ENCODE results near the gene BORCS6. TPM values are rescaled to one million over a fixed set of nuclear protein-coding genes. Genes with fewer than 3 reads are reported as not detected.

Gene BORCS6
- total and polyA plus RNA-seq, 2 donors (not counting 1 experiment from before 2014, with no cell fraction given): 9.7 to 20.2 TPM

DNA sequence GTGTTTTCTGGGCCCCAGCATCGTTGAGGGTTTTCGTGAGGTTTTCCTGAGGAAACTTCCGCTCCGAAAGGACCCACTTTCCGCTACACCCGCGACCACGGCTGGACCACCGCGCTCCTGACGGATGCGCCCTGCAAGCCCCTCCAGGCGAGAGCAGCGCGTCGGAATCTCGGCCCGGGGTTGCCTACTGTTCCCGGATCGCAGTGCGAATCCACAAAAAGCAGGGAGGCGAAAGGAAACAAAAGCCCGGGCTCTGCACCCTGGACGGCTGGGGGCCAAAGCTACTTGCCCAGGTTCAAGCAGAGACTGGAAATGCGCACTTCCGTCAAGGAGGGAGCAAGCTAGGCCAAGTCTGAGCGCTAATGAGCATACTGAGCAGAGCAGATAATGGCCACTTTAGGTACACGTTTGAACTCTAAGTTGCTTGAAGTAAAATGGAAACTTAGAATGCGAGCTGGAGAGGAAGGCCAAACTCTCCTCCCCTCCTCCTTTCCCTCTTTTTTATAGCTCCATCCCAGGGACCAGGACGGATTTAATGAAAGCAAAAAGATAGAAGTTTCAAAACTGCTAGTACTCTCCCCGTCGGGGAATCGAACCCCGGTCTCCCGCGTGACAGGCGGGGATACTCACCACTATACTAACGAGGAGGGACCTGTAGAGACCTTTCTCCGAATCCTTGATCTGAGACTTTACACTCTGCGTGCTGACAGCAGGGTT, 31.8 kb upstream of the BORCS6 start:
- WGBS (ENCODE audit: insufficient coverage): under 1% methylated on average over 33 of the region's 40 CpGs
- no peaks in the 10 kb centered on the region for H3K27me3 Mint-ChIP-seq
- no peaks in the 10 kb centered on the region for H3K9me3 Mint-ChIP-seq (ENCODE audit: insufficient read depth)
- ATAC-seq (ENCODE audit: low read depth) (peak; percentile 58), DNase-seq (no peak)
- peak overlapping the region; percentile 89 for H3K4me3 Mint-ChIP-seq
- Histone ChIP-seq H3K27ac (ENCODE audit: low read length in 2 of 2) (peak overlapping the region; percentile 90 to 93), H4K20me1 (ENCODE audit: control insufficient read depth, insufficient read depth, low read length, poor library complexity, severe bottlenecking) (peaks cover 1% of the 10 kb centered on the region), H3K4me3 (ENCODE audit: control extremely low read depth in 1 of 5, extremely low read depth in 1 of 5, insufficient read depth in 1 of 5, low read depth in 2 of 5, low read length in 4 of 5) (peak overlapping the region; percentile 75 to 100 (median 78)), H3K4me1 (ENCODE audit: control insufficient read depth in 2 of 2, insufficient read depth in 2 of 2, low read length in 2 of 2) (peaks cover 25 to 46% of the 10 kb centered on the region in 2 donors), H3K36me3 (replicated peaks in 1 of 2; ENCODE audit: control extremely low read depth in 1 of 2, control insufficient read depth in 1 of 2, extremely low read depth in 1 of 2, insufficient read depth in 2 of 2, low read length in 1 of 2) (peaks cover 0 to 6% of the 10 kb centered on the region in 2 experiments), H3K79me2 (ENCODE audit: control insufficient read depth, insufficient read depth, low read length) (peaks cover 6% of the 10 kb centered on the region), H3K9me3 (ENCODE audit: control extremely low read depth in 1 of 3, control insufficient read depth in 2 of 3, insufficient read depth in 1 of 3, low read length in 2 of 3) (no peaks in the 10 kb centered on the region), H3K4me2 (replicated peaks; ENCODE audit: low read depth, low read length, poor library complexity, severe bottlenecking) (peak overlapping the region; percentile 82), H3K27me3 (replicated peaks in 1 of 4; ENCODE audit: control extremely low read depth in 1 of 4, control insufficient read depth in 3 of 4, insufficient read depth in 4 of 4, low read length in 3 of 4) (no peaks in the 10 kb centered on the region), H2AFZ (ENCODE audit: insufficient read depth, low read depth, low read length, poor library complexity, severe bottlenecking) (peak overlapping the region; percentile 82), H3K9ac (ENCODE audit: low read length) (peak overlapping the region; percentile 75)
- TF ChIP-seq, protein P1, sequence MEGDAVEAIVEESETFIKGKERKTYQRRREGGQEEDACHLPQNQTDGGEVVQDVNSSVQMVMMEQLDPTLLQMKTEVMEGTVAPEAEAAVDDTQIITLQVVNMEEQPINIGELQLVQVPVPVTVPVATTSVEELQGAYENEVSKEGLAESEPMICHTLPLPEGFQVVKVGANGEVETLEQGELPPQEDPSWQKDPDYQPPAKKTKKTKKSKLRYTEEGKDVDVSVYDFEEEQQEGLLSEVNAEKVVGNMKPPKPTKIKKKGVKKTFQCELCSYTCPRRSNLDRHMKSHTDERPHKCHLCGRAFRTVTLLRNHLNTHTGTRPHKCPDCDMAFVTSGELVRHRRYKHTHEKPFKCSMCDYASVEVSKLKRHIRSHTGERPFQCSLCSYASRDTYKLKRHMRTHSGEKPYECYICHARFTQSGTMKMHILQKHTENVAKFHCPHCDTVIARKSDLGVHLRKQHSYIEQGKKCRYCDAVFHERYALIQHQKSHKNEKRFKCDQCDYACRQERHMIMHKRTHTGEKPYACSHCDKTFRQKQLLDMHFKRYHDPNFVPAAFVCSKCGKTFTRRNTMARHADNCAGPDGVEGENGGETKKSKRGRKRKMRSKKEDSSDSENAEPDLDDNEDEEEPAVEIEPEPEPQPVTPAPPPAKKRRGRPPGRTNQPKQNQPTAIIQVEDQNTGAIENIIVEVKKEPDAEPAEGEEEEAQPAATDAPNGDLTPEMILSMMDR (IDR thresholded peaks at IDR 0.05): no peak
- TF ChIP-seq EZH2 (IDR thresholded peaks at IDR 0.05; ENCODE audit: borderline replicate concordance, insufficient read depth, low read depth, low read length, poor library complexity, severe bottlenecking): no peak
- peaks cover 55% of the 10 kb centered on the region for H3K4me1 Mint-ChIP-seq
- ChIA-PET CTCF (interaction anchor here (0.7 to 7.6 kb wide), 24 partner anchors 10 to 535 kb away, joined by 3 to 86 read pairs (median 4); partner anchors contain the start of genes AURKB, BORCS6, CTC1 and HES7), POLR2A (interaction anchor here (0.5 to 7.5 kb wide), 21 partner anchors 11 to 983 kb away, joined by 3 to 158 read pairs (median 8); partner anchors contain the start of genes AURKB, BORCS6, CTC1 and HES7)
- peak overlapping the region; percentile 96 for H3K27ac Mint-ChIP-seq
- intact Hi-C loops (cut with micrococcal nuclease): loop anchor here (1.0 to 10.0 kb wide), 11 partner anchors 12 to 213 kb away; partner anchors contain the start of genes AURKB, BORCS6, NDEL1 and SLC25A35
